ENCODE measurements around the gene GET3.

The GET3 gene

DNA sequence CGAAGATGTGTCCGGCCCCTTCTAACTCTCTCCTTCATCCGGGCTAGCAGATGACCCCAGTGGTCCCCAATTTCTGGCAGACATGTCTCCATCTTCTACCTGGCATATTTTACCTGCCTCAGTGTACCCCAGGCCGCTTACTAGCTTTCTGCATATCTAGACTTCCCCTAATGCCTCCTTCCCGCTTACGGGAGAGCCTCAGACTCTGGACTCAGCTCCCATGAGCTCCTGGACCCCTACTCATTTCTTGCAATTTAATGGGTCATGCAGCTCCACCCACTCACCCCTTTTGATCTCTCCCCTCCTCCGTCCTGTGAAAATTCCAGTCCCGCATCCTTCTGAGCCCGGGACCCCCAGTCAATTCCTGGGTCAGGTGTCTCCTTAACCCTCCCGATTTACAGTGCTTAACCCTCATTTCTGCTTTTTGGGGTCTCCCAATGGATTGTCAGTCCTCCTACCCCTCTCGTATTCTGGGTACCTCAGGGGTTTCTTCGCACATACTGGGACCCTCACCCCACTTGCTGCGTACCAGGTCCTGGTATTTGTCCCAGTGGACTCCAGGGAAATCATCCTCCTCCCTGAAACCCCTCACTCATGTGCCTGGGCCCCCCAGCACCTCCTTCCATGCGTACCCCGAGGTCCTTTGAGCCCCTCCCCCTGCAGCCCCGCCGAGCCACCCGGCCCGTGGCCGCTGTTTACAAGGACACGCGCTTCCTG, 53.5 kb downstream of the GET3 start:
- Histone ChIP-seq H3K36me3 (ENCODE audit: insufficient read depth, low read length) (peaks cover 10% of the 10 kb centered on the region), H3K9me3 (replicated peaks; ENCODE audit: low read length) (no peaks in the 10 kb centered on the region), H3K4me1 (ENCODE audit: control insufficient read depth, insufficient read depth, low read length) (peaks cover 52% of the 10 kb centered on the region), H3K9ac (ENCODE audit: low read depth, low read length) (peak overlapping the region; percentile 98), H3K4me3 (ENCODE audit: low read length) (peak overlapping the region; percentile 69), H3K4me2 (ENCODE audit: low read length) (peak overlapping the region; percentile 91), H3K27me3 (ENCODE audit: control insufficient read depth, insufficient read depth, low read length) (no peaks in the 10 kb centered on the region)

DNA sequence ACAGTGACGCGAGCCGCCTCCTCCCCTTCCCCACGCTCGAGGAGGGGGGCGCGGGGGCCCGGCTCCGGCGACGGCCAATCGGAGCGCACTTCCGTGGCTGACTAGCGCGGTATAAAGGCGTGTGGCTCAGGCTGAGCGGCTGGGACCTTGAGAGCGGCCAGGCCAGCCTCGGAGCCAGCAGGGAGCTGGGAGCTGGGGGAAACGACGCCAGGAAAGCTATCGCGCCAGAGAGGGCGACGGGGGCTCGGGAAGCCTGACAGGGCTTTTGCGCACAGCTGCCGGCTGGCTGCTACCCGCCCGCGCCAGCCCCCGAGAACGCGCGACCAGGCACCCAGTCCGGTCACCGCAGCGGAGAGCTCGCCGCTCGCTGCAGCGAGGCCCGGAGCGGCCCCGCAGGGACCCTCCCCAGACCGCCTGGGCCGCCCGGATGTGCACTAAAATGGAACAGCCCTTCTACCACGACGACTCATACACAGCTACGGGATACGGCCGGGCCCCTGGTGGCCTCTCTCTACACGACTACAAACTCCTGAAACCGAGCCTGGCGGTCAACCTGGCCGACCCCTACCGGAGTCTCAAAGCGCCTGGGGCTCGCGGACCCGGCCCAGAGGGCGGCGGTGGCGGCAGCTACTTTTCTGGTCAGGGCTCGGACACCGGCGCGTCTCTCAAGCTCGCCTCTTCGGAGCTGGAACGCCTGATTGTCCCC, 54.2 kb downstream of the GET3 start, which contains the start of gene JUNB:
Gene JUNB (plus strand): TSS at position 142 of the 706 bp plus-strand sequence. CDS start 286 bp downstream, at position 428.
- H3K4me1 ChIP-seq (ENCODE audit: control insufficient read depth, insufficient read depth, low read length) = peaks cover 51% of the 10 kb centered on the region

DNA sequence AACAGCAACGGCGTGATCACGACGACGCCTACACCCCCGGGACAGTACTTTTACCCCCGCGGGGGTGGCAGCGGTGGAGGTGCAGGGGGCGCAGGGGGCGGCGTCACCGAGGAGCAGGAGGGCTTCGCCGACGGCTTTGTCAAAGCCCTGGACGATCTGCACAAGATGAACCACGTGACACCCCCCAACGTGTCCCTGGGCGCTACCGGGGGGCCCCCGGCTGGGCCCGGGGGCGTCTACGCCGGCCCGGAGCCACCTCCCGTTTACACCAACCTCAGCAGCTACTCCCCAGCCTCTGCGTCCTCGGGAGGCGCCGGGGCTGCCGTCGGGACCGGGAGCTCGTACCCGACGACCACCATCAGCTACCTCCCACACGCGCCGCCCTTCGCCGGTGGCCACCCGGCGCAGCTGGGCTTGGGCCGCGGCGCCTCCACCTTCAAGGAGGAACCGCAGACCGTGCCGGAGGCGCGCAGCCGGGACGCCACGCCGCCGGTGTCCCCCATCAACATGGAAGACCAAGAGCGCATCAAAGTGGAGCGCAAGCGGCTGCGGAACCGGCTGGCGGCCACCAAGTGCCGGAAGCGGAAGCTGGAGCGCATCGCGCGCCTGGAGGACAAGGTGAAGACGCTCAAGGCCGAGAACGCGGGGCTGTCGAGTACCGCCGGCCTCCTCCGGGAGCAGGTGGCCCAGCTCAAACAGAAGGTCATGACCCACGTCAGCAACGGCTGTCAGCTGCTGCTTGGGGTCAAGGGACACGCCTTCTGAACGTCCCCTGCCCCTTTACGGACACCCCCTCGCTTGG, 55.0 kb downstream of the GET3 start:
- H3K36me3 ChIP-seq (ENCODE audit: insufficient read depth, low read length) = peaks cover 10% of the 10 kb centered on the region
- H3K9me3 ChIP-seq (replicated peaks; ENCODE audit: low read length) = no peaks in the 10 kb centered on the region
- H3K9ac ChIP-seq (ENCODE audit: low read depth, low read length) = peak overlapping the region; percentile 98
- no peaks in the 10 kb centered on the region for H3K27me3 ChIP-seq (ENCODE audit: control insufficient read depth, insufficient read depth, low read length)
- H3K4me3 ChIP-seq (ENCODE audit: low read length) = peak overlapping the region; percentile 96
- H3K4me2 ChIP-seq (ENCODE audit: low read length) = peak overlapping the region; percentile 91
- H3K4me1 ChIP-seq (ENCODE audit: control insufficient read depth, insufficient read depth, low read length) = peaks cover 43% of the 10 kb centered on the region

More for the DNA sequence above, 54.2 kb downstream of the GET3 start, which contains the start of gene JUNB:
- Histone ChIP-seq H3K4me2 (ENCODE audit: low read length) (peak within 1 kb of the TSS; percentile 91), H3K9me3 (replicated peaks; ENCODE audit: low read length) (no peaks in the 10 kb centered on the region), H3K27me3 (ENCODE audit: control insufficient read depth, insufficient read depth, low read length) (no peaks in the 10 kb centered on the region), H3K36me3 (ENCODE audit: insufficient read depth, low read length) (peaks cover 10% of the 10 kb centered on the region), H3K9ac (ENCODE audit: low read depth, low read length) (peak within 1 kb of the TSS; percentile 98), H3K4me3 (ENCODE audit: low read length) (peak within 1 kb of the TSS; percentile 96)

DNA sequence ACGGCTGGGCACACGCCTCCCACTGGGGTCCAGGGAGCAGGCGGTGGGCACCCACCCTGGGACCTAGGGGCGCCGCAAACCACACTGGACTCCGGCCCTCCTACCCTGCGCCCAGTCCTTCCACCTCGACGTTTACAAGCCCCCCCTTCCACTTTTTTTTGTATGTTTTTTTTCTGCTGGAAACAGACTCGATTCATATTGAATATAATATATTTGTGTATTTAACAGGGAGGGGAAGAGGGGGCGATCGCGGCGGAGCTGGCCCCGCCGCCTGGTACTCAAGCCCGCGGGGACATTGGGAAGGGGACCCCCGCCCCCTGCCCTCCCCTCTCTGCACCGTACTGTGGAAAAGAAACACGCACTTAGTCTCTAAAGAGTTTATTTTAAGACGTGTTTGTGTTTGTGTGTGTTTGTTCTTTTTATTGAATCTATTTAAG, 55.6 kb downstream of the GET3 start:
- Histone ChIP-seq H3K9ac (ENCODE audit: low read depth, low read length) (peak overlapping the region; percentile 98), H3K9me3 (replicated peaks; ENCODE audit: low read length) (no peaks in the 10 kb centered on the region), H3K4me2 (ENCODE audit: low read length) (peak overlapping the region; percentile 91), H3K36me3 (ENCODE audit: insufficient read depth, low read length) (peaks cover 10% of the 10 kb centered on the region), H3K27me3 (ENCODE audit: control insufficient read depth, insufficient read depth, low read length) (no peaks in the 10 kb centered on the region), H3K4me3 (ENCODE audit: low read length) (peak overlapping the region; percentile 96), H3K4me1 (ENCODE audit: control insufficient read depth, insufficient read depth, low read length) (peaks cover 41% of the 10 kb centered on the region)

DNA sequence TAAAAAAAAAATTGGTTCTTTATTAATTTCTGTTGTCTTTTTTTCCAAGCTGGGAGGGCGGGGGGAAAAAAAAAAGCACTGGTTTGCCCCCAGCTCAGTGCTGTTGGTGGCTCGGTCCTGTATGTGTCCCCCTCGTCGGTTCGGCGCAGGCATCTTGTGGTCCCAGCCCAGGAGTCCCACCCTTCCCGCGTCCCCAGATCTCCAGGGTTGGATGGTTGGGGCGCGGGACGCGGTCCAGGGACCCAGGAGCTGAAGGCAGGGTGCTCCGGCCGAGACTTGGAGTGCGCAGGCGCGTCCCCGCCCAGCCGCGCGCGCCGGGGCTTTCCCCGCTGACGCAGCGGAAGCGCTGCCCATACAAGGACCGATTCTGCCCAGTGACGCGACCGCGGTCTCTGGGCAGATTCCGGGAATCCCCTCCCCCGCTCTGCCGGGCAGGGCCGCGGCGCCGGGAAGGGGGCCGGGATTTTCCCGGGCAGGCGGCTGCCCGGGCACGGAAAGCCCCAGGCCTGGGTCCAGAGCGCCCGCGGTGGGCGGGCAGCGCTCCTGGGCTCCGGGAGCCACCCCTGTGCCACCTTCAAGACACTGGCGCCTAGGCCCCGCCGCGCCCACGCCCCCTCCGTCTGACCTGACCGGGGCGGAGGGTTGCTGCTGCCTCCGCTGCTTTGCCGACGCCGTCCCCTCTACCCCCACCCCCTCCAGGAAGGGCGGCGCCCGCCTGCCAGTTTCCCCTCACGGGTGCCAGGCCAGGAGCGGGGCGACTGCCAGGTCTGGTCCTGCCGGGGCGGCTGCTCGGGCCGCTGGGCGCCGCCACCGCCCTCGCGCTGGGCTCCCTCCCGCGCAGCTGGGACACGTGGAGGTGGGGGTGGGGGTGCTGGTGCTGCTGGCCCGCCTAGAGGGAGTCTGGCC, 56.2 kb downstream of the GET3 start:
- Histone ChIP-seq H3K9ac (ENCODE audit: low read depth, low read length) (peak overlapping the region; percentile 98), H3K4me1 (ENCODE audit: control insufficient read depth, insufficient read depth, low read length) (peaks cover 34% of the 10 kb centered on the region)

DNA sequence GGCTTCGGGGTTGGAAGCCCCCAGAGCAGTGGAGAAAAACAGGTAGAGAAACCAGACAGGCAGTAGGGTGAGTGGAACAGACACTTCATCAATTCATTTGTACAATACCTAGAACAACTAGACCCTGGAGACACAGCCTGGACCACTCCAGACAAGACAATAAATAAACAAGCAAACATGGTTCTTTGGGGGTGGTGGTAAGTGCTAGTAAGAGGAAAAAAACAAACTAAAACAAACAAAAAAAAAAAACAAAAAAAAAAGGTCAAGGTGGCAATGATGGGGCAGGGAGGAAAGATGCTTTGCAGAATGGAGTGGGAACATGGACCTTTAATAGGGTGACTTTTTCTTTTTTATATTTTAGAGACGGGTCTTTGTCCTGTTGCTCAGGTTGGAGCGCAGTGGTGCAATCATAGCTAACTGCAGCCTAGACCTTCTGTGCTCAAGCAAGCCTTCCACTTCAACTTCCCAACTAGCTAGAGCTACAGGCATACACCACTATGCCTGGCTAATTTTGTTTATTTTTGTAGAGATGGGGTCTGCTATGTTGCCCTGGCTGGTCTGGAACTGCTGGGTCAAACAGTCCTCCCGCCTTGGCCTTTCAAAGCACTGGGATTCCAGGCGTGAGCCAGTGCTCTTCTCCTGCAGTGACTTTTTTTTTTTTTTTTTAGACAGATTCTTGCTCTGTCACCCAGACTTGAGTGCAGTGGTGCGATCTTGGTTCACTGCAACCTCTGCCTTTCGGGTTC, 57.1 kb downstream of the GET3 start:
- H3K9ac ChIP-seq (ENCODE audit: low read depth, low read length) = peak overlapping the region; percentile 98
- H3K4me1 ChIP-seq (ENCODE audit: control insufficient read depth, insufficient read depth, low read length) = peaks cover 26% of the 10 kb centered on the region
- H3K36me3 ChIP-seq (ENCODE audit: insufficient read depth, low read length) = peaks cover 11% of the 10 kb centered on the region
- peak overlapping the region; percentile 96 for H3K4me3 ChIP-seq (ENCODE audit: low read length)
- no peaks in the 10 kb centered on the region for H3K9me3 ChIP-seq (replicated peaks; ENCODE audit: low read length)
- H3K27me3 ChIP-seq (ENCODE audit: control insufficient read depth, insufficient read depth, low read length) = no peaks in the 10 kb centered on the region
- H3K4me2 ChIP-seq (ENCODE audit: low read length) = peak overlapping the region; percentile 91

More for the DNA sequence above, 56.2 kb downstream of the GET3 start:
- H3K4me3 ChIP-seq (ENCODE audit: low read length) = peak overlapping the region; percentile 96
- peaks cover 10% of the 10 kb centered on the region for H3K36me3 ChIP-seq (ENCODE audit: insufficient read depth, low read length)
- no peaks in the 10 kb centered on the region for H3K27me3 ChIP-seq (ENCODE audit: control insufficient read depth, insufficient read depth, low read length)
- H3K4me2 ChIP-seq (ENCODE audit: low read length) = peak overlapping the region; percentile 91
- H3K9me3 ChIP-seq (replicated peaks; ENCODE audit: low read length) = no peaks in the 10 kb centered on the region

DNA sequence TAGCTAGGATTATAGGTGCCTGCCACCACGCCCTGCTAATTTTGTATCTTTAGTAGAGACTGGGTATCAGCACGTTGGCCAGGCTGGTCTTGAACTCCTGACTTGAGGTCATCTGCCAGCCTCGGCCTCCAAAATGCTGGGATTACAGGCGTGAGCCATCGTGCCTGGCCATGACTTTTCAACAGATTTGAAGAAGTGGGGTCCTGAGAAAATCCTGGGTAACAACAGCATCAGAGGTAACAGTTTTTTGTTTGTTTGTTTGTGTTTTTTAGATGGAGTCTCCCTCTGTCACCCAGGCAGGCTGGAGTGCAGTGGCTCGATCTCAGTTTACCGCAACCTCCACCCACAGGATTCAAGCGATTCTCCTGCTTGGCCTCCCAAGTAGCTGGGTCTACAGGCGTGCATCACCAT, 57.7 kb downstream of the GET3 start:
- Histone ChIP-seq H3K36me3 (ENCODE audit: insufficient read depth, low read length) (peaks cover 17% of the 10 kb centered on the region), H3K4me2 (ENCODE audit: low read length) (no peak overlapping the region), H3K9me3 (replicated peaks; ENCODE audit: low read length) (no peaks in the 10 kb centered on the region), H3K27me3 (ENCODE audit: control insufficient read depth, insufficient read depth, low read length) (no peaks in the 10 kb centered on the region), H3K4me1 (ENCODE audit: control insufficient read depth, insufficient read depth, low read length) (peaks cover 25% of the 10 kb centered on the region), H3K9ac (ENCODE audit: low read depth, low read length) (no peak overlapping the region), H3K4me3 (ENCODE audit: low read length) (no peak overlapping the region)

DNA sequence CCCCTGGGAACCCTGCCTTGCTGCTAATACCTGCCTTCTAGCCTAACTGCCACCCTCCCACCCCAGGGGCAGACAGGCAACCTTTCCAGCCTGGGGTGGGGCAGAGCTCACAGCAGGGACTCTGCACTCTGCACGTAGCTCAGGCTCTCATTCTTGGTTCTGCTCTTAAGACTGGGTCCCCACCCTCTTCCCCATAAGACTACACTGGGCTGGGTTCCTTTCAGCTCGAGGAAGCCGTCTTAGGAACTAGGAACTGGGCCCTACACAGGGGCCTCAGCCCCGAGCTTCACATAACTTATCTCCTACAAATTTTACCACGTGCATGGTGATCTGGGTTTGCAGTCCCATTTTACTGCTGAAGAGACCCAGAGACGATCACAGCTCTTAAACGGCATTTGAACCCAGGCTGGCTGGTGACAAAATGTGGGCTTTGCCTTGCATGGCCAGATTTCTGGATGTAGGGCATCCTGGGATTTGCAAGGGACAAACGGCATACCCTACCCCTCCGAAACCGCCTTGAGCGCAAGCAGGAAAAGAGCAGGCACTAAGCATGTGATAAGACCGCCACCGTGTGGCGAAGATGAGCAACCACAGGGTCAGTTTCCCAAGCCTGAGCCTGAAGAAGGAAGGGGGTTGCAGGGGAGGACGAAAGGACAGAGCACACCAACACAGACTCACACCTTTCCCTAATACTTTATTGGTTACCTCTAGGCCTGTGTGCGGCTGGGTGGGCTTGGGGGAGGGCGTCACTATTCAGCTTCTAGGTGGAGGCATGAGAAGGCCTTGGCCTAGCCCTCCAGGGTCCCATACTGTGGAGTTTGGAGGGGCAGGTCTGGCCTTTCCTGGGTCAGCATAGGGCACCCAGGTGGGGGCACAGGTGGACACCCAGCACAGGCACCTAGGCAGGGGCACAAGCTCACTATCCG, 59.1 kb downstream of the GET3 start:
- Histone ChIP-seq H3K27me3 (ENCODE audit: control insufficient read depth, insufficient read depth, low read length) (no peaks in the 10 kb centered on the region), H3K4me2 (ENCODE audit: low read length) (peak overlapping the region; percentile 61), H3K36me3 (ENCODE audit: insufficient read depth, low read length) (peaks cover 23% of the 10 kb centered on the region), H3K4me1 (ENCODE audit: control insufficient read depth, insufficient read depth, low read length) (peaks cover 24% of the 10 kb centered on the region), H3K9me3 (replicated peaks; ENCODE audit: low read length) (no peaks in the 10 kb centered on the region), H3K9ac (ENCODE audit: low read depth, low read length) (no peak overlapping the region), H3K4me3 (ENCODE audit: low read length) (no peak overlapping the region)

DNA sequence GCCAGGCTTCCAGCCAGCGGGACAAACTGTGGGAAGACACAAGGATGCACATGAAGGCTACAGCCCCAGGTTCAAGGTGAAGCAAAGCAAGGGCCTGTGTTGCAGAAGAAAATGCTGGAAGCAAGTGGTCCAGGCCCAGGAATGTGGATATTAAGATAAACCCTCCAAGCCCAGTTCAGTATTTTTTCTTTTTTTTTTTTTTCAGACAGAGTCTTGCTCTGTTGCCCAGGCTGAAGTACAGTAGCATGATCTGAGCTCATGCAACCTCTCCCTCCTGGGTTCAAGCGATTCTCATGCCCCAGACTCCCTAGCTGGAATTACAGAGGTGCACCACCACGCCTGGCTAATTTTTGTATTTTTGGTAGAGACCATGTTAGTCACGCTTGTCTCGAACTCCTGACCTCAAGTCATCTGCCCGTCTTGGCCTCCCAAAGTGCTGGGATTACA, 59.9 kb downstream of the GET3 start:
- Histone ChIP-seq H3K4me1 (ENCODE audit: control insufficient read depth, insufficient read depth, low read length) (peaks cover 31% of the 10 kb centered on the region), H3K4me2 (ENCODE audit: low read length) (no peak overlapping the region), H3K9ac (ENCODE audit: low read depth, low read length) (no peak overlapping the region), H3K4me3 (ENCODE audit: low read length) (no peak overlapping the region), H3K9me3 (replicated peaks; ENCODE audit: low read length) (no peaks in the 10 kb centered on the region), H3K27me3 (ENCODE audit: control insufficient read depth, insufficient read depth, low read length) (no peaks in the 10 kb centered on the region), H3K36me3 (ENCODE audit: insufficient read depth, low read length) (peaks cover 23% of the 10 kb centered on the region)

Measured in skeletal muscle satellite cell (primary cell).